ENCODE results near the gene JADE3.

- no peak for TF ChIP-seq CTCF (conservative IDR thresholded peaks at IDR 0.05; ENCODE audit: low read depth, low read length)
- TF ChIP-seq EZH2 (IDR thresholded peaks at IDR 0.05; ENCODE audit: borderline replicate concordance, low read depth, low read length, poor library complexity, severe bottlenecking) = no peak
Measured at GRCh38 chrX:46920235-46920634, 8.0 kb downstream of the JADE3 start.

Measured in A673 (cell line).